Lower lobe of right lung (tissue), 2 donors: ENCODE measurements around the gene NLRP6. TPM values are rescaled to one million over a fixed set of nuclear protein-coding genes. Genes with fewer than 3 reads are reported as not detected.
"Not testable (repeated sequence)": the region's sequence is repeated elsewhere in the genome, so short reads cannot be mapped to it uniquely, and the experiment has no call there.

Source experiments
- ATAC-seq, 2 donors: fragments of 200-7000 bp; cut with Tn5 transposase; one replicate each; pipeline ENCODE4 v1.9.1; 2020 to 2022; ENCODE audit warnings: mild to moderate bottlenecking in 2 of 2, moderate library complexity in 2 of 2
- DNase-seq: peaks from one replicate; pipeline ENCODE4 v3.0.0-alpha.2; 2020
- H3K27ac ChIP-seq: fragments of 200-600 bp; one replicate; pipeline ENCODE4 v1.8.0; 2022
- H3K27me3 ChIP-seq: fragments of 200-600 bp; one replicate; pipeline ENCODE4 v1.8.0; 2022; ENCODE audit warnings: low read depth
- H3K36me3 ChIP-seq: fragments of 200-600 bp; one replicate; pipeline ENCODE4 v1.8.0; 2022; ENCODE audit warnings: mild to moderate bottlenecking
- H3K4me1 ChIP-seq: fragments of 200-600 bp; one replicate; pipeline ENCODE4 v1.8.0; 2022
- H3K4me3 ChIP-seq: fragments of 200-600 bp; one replicate; pipeline ENCODE4 v1.8.0; 2022; ENCODE audit warnings: mild to moderate bottlenecking
- H3K9me3 ChIP-seq: fragments of 200-600 bp; one replicate; pipeline ENCODE4 v1.8.0; 2022
- CTCF ChIP-seq: fragments of 200-600 bp; IDR thresholded peaks from one replicate; pipeline ENCODE4 v1.8.0; 2022; ENCODE audit warnings: antibody characterized with exemption, mild to moderate bottlenecking
- intact Hi-C: fragments of 100-400 bp; cut with DNase I; formaldehyde crosslinking; loops from one replicate; pipeline ENCODE4 v1.11.0; 2022
- total RNA-seq: library from RNA; stranded (reverse); fragmentation: NEBNext Ultra II Directional; extraction: Animal tissue kit (Norgen Biotek cat#: 25700); gene quantifications from one replicate; pipeline ENCODE4 v1.2.1, GENCODE V29; 2021
- donor health status: DM: no; HTN: yes; CAD: no; lungs with severe emphysema.

NLRP6 gene
- total RNA-seq, 1 donor from 2014 or later = 1.3 TPM

GRCh38 chr11:331358-332060 is 53.3 kb downstream of the NLRP6 start:
- intact Hi-C loops = no loop called here

GRCh38 chr11:332651-333480 is 54.7 kb downstream of the NLRP6 start:
- Histone ChIP-seq H3K4me3 (no peak overlapping the region), H3K27me3 (no peaks in the 10 kb centered on the region), H3K36me3 (no peaks in the 10 kb centered on the region), H3K4me1 (peaks cover 18% of the 10 kb centered on the region), H3K27ac (no peak overlapping the region), H3K9me3 (no peaks in the 10 kb centered on the region)
- DNase-seq (no peak), ATAC-seq (peak in 1 of 2 donors; percentile 14)
- intact Hi-C loops = no loop called here
- no peak for TF ChIP-seq CTCF

More at GRCh38 chr11:331358-332060, 53.3 kb downstream of the NLRP6 start:
- Histone ChIP-seq H3K4me1 (peaks cover 29% of the 10 kb centered on the region), H3K4me3 (no peak overlapping the region), H3K27ac (no peak overlapping the region), H3K36me3 (no peaks in the 10 kb centered on the region), H3K9me3 (no peaks in the 10 kb centered on the region), H3K27me3 (no peaks in the 10 kb centered on the region)
- no peak for ATAC-seq
- no peak for DNase-seq
- no peak for TF ChIP-seq CTCF

GRCh38 chr11:333616-334263 is 55.5 kb downstream of the NLRP6 start:
- Histone ChIP-seq H3K4me1 (peaks cover 14% of the 10 kb centered on the region), H3K27ac (peak overlapping the region; percentile 11)
- H3K4me3 ChIP-seq, DNase-seq, H3K9me3 ChIP-seq, ATAC-seq, intact Hi-C loops, H3K36me3 ChIP-seq, H3K27me3 ChIP-seq: not testable (repeated sequence)

- no peaks in the 10 kb centered on the region for H3K27me3 ChIP-seq
- intact Hi-C loops = no loop called here
- no peak for DNase-seq
- ATAC-seq = peak in 1 of 2 donors; percentile 51
- H3K4me1 ChIP-seq = peaks cover 14% of the 10 kb centered on the region
- TF ChIP-seq CTCF = no peak
- no peak overlapping the region for H3K4me3 ChIP-seq
- peak overlapping the region; percentile 11 for H3K27ac ChIP-seq
- H3K36me3 ChIP-seq = no peaks in the 10 kb centered on the region
- H3K9me3 ChIP-seq = no peaks in the 10 kb centered on the region
These were observed 56.2 kb downstream of the NLRP6 start for GRCh38 chr11:334264-334994.

Other genes starting within 250 kb of the NLRP6 start
- gene SCGB1C1, start 85.3 kb upstream of the NLRP6 start, total RNA-seq = not detected
- gene BET1L, start 71.0 kb upstream of the NLRP6 start, total RNA-seq = 54.2 TPM
- gene RIC8A, start 70.7 kb upstream of the NLRP6 start, total RNA-seq = 103 TPM
- 17.6 TPM for gene SIRT3, start 42.1 kb upstream of the NLRP6 start, total RNA-seq
- 89.5 TPM for gene PSMD13, start 41.4 kb upstream of the NLRP6 start, total RNA-seq
- 163 TPM for gene PGGHG, start 10.7 kb downstream of the NLRP6 start, total RNA-seq
- gene IFITM5, start 21.1 kb downstream of the NLRP6 start, total RNA-seq = not detected
- gene IFITM2, start 29.4 kb downstream of the NLRP6 start, total RNA-seq = 607 TPM
- gene IFITM1, start 35.6 kb downstream of the NLRP6 start, total RNA-seq = 128 TPM
- gene IFITM3, start 42.5 kb downstream of the NLRP6 start, total RNA-seq = 767 TPM
- gene B4GALNT4, start 91.1 kb downstream of the NLRP6 start, total RNA-seq = 0.38 TPM
- 23.1 TPM for gene PKP3, start 115.8 kb downstream of the NLRP6 start, total RNA-seq
- gene SIGIRR, start 136.6 kb downstream of the NLRP6 start, total RNA-seq = 91.8 TPM
- gene ANO9, start 163.6 kb downstream of the NLRP6 start, total RNA-seq = 21.6 TPM
- 32.9 TPM for gene PTDSS2, start 171.9 kb downstream of the NLRP6 start, total RNA-seq
- 237 TPM for gene RNH1, start 228.8 kb downstream of the NLRP6 start, total RNA-seq